Small intestine (tissue), 7 donors: Measurements from ENCODE around the gene PKNOX2. TPM values are rescaled to one million over a fixed set of nuclear protein-coding genes. Genes with fewer than 3 reads are reported as not detected.

Experiments used
- DNase-seq, 2 donors: peaks; one replicate each; pipeline versions ENCODE4 v3.0.0 to v3.0.0-alpha.2; 2013
- FAIRE-seq: peaks from 2 replicates; lab custom pipeline; 2012; peaks lifted over from hg19 to GRCh38; lab: Jason Lieb, UNC
- H3K27ac ChIP-seq, 3 donors: one replicate each; pipeline ENCODE4 v1.5.1; 2013; ENCODE audit warnings: low read length in 2 of 3, mild to moderate bottlenecking in 2 of 3, control low read depth in 1 of 3, inconsistent platforms in 1 of 3, low read depth in 1 of 3, moderate library complexity in 1 of 3
- H3K27me3 ChIP-seq, 3 donors: one replicate each; pipeline ENCODE4 v1.6.1; 2013; ENCODE audit warnings: low read length in 3 of 3, inconsistent platforms in 1 of 3; ENCODE audit not compliant: control insufficient read depth in 3 of 3, insufficient read depth in 3 of 3
- H3K36me3 ChIP-seq, 3 donors: one replicate each; pipeline ENCODE4 v1.6.1; 2013; ENCODE audit warnings: low read length in 3 of 3, inconsistent platforms in 1 of 3, low read depth in 1 of 3, mild to moderate bottlenecking in 1 of 3, moderate library complexity in 1 of 3; ENCODE audit not compliant: control insufficient read depth in 3 of 3, insufficient read depth in 2 of 3
- H3K4me1 ChIP-seq, 3 donors: one replicate each; pipeline ENCODE4 v1.6.1; 2013; ENCODE audit warnings: low read length in 2 of 3, inconsistent platforms in 1 of 3, low read depth in 1 of 3, mild to moderate bottlenecking in 1 of 3, moderate library complexity in 1 of 3; ENCODE audit not compliant: control insufficient read depth in 3 of 3, insufficient read depth in 2 of 3
- H3K4me3 ChIP-seq, 3 donors: one replicate each; pipeline ENCODE4 v1.5.1; 2013; ENCODE audit warnings: low read length in 3 of 3, control low read depth in 1 of 3, inconsistent platforms in 1 of 3, low read depth in 1 of 3, mild to moderate bottlenecking in 1 of 3, moderate library complexity in 1 of 3
- H3K9me3 ChIP-seq, 2 donors: one replicate each; pipeline ENCODE4 v1.6.1; 2013; ENCODE audit warnings: low read depth in 1 of 2, low read length in 1 of 2; ENCODE audit not compliant: control insufficient read depth in 2 of 2, insufficient read depth in 1 of 2
- WGBS, 3 donors: extraction: QIAGEN DNeasy Blood & Tissue Kit; methylation state at CpG; one replicate each; pipeline ENCODE4 v1.1.7; 2013; 5-methylcytosine and 5-hydroxymethylcytosine counted together
- polyA plus RNA-seq, 4 donors: library from polyadenylated mRNA; stranded (reverse) in 3 of 4; unstranded in 1 of 4; fragments of 200-250 nt in 3 of 4; fragments of 120-200 nt in 1 of 4; gene quantifications; one replicate each; pipeline versions ENCODE4 v1.2.1 to v1.2.3, GENCODE V29; 2013
- donor health status: healthy with polysubstance abuse.
- donor health status: control.
- donor health status: control.
- donor health status: Bipolar disorder and iron deficiency.
- donor health status: healthy.

Gene PKNOX2
- polyA plus RNA-seq, 4 donors, result 1.1 to 2.5 (median 1.2) TPM; not detected in 1

DNA sequence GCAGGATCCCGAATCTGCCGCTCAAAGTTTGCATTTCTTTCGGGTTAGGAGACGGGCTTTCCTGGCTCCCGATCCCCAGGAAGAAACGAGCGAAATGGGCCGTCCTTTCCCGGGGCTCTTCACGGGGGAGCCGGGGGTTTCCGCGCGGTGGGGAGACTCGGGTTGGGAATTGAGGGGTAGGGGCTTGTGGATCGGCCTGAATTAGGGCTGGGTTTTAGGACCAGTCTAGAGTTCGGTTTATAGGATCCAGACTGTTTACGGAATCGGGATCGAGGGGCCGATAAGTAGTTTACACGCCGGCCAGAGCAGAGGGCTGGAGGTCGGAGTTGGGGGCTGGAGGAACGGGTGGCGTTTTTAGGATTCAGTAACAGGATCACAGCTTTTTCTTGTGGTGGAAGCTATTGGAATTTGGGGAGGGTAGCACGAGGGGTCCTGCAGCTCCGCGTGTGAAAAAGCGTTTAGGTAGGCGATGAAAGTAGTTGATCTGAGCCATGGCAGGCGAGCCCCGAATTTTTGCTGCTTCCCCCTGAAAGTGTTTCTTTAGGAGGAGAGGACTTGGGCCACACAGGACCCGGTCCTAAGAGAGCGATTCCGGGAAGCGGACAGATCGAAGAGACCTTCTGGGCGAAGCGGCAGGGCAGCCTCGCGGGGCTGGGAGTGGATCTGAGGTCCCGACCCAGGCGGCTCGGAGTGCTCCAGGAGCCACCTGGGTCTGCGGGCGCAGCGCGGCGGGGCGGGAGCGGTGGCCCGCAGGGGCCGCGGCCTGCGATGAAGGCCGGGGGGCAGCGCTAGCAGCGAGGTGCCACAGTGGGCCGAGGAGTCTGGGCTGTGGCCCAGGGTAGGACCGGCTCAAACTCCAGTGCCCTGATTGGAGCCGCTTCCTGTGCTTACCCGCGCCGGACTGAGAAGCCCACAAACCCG is 1.6 kb downstream of the PKNOX2 start:
- Histone ChIP-seq H3K4me3 (peak overlapping the region; percentile 33 to 59 (median 50)), H3K27me3 (peaks cover 0 to 55% (median 14%) of the 10 kb centered on the region in 3 donors), H3K27ac (peak overlapping the region in 2 of 3 donors; percentile 43 to 87), H3K36me3 (no peaks in the 10 kb centered on the region), H3K9me3 (no peaks in the 10 kb centered on the region), H3K4me1 (peaks cover 0 to 27% (median 0%) of the 10 kb centered on the region in 3 donors)
- DNase-seq (peak in 1 of 2 donors; percentile 42), FAIRE-seq (no peak)
- WGBS, 3 donors, result 2 to 3% (median 3%) methylated on average over 65 to 66 of the region's 66 CpGs

DNA sequence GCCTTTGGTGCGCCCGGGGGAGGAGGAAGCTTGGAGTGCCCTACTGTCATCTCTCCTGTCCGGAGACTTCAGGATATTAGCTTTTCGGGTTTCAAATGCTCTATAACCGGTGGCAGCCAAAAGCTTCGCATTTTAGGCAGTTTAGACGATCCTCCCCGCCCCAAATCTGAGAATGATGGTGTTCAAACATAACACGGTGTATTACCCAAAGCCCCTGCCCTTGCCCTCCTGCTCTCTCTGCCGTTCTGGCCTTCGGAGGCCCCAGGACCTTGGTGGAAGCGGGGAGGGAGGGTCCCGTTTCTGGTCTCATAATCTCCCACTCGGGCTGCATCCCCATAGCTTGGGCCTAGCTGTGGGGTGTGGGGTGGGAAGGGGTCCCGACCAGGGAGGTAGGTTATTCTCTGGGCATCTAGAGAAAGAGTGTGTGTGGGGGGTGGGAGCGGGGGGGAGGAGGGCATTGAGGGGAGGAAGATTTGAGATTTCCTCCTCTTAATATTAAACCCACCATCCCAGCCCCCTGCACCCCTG is 2.3 kb downstream of the PKNOX2 start:
- peak overlapping the region in 2 of 3 donors; percentile 43 to 87 for H3K27ac ChIP-seq
- H3K36me3 ChIP-seq, result no peaks in the 10 kb centered on the region
- H3K27me3 ChIP-seq, result peaks cover 0 to 55% (median 14%) of the 10 kb centered on the region in 3 donors
- peaks cover 0 to 27% (median 0%) of the 10 kb centered on the region in 3 donors for H3K4me1 ChIP-seq
- DNase-seq (no peak), FAIRE-seq (no peak)
- H3K9me3 ChIP-seq, result no peaks in the 10 kb centered on the region
- WGBS, 3 donors, result 15 to 19% (median 16%) methylated on average over 16 of the region's 16 CpGs
- peak overlapping the region in 1 of 3 donors; percentile 50 for H3K4me3 ChIP-seq

DNA sequence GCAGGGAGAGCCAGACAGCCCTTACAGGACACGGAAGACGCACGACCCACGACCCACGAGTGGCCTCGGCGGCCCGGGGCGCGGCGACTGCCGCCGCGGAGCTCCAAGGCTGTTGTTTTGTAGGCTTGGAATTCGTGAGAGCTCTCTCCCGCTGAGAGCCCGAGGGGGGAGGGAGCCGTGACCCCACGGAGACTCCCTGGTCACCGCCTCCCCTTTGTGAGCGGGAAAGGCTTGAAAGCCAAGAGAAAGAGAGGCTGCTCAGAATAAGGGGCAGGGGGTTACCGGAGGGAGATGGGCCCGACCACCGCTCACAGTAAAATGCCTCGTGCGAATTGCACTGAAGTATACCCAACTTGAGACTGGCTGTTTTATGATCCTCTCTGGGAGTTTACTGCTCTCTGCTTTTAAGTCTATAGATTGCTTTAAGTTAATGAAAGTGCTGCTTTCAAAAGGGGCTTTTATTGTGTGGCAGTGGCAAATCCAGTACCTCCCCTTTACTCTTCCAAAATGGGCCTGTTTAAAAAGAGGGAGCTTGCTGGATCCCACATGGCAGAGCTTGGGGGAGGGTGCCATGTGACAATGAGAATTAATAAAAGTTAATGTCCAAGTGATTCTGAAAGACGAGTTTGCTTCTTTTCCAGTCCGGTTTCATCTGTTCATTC is 2.9 kb downstream of the PKNOX2 start:
- H3K4me3 ChIP-seq, result peak overlapping the region in 1 of 3 donors; percentile 50
- H3K4me1 ChIP-seq, result peaks cover 0 to 27% (median 0%) of the 10 kb centered on the region in 3 donors
- H3K36me3 ChIP-seq, result no peaks in the 10 kb centered on the region
- FAIRE-seq, result no peak
- peak in 1 of 2 donors; percentile 27 for DNase-seq
- no peaks in the 10 kb centered on the region for H3K9me3 ChIP-seq
- peaks cover 0 to 57% (median 14%) of the 10 kb centered on the region in 3 donors for H3K27me3 ChIP-seq
- 22 to 40% (median 39%) methylated on average over 28 of the region's 28 CpGs for WGBS, 3 donors
- peak overlapping the region in 2 of 3 donors; percentile 43 to 87 for H3K27ac ChIP-seq

DNA sequence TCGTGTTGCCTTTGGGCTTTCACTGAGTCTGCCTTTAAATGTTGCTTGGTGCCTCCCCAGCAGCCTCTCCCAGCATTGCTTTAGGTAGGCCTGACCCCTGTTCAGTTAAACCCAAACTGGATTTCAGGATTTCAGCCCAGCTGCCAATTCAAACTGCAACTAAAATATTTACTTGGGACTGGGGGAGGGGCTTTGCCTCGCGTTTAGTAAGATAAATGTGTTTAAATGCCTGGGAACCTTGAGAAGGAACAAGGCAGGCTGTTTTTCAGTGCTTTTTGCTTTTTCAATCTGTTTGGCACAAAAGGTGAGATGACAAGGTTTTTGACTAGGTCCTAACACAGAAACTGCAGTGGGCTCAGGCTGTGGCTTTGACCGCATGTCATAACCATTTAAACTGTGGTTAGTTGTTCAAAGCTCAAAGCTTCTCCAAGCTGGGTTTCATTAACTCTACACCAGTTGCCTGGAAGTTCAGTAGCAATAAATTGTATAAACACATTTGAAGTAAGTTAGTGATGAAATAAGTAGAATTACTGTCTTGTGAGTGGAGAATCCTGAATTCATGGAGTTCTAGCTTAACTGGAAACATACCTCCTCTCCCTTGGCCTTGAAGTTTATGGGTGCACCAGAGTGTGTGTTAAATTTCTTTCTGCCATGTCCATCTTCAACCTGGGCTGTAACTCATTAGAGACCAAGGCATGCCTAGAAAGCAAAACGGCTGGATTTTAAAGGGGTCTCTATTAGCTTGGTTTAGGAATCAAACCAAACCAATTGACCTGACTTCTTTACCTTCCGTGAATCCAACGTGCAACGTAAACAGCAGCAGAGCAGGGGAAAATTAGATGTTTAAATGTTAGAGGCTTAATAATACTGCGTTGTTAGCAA is 3.6 kb downstream of the PKNOX2 start:
- Histone ChIP-seq H3K9me3 (no peaks in the 10 kb centered on the region), H3K4me3 (no peak overlapping the region), H3K4me1 (peaks cover 0 to 27% (median 0%) of the 10 kb centered on the region in 3 donors), H3K36me3 (no peaks in the 10 kb centered on the region), H3K27ac (peak overlapping the region in 2 of 3 donors; percentile 43 to 87), H3K27me3 (peaks cover 0 to 59% (median 14%) of the 10 kb centered on the region in 3 donors)
- DNase-seq, result peak in 1 of 2 donors; percentile 11
- WGBS, 3 donors, result 60 to 69% (median 60%) methylated on average over 9 of the region's 9 CpGs
- no peak for FAIRE-seq

DNA sequence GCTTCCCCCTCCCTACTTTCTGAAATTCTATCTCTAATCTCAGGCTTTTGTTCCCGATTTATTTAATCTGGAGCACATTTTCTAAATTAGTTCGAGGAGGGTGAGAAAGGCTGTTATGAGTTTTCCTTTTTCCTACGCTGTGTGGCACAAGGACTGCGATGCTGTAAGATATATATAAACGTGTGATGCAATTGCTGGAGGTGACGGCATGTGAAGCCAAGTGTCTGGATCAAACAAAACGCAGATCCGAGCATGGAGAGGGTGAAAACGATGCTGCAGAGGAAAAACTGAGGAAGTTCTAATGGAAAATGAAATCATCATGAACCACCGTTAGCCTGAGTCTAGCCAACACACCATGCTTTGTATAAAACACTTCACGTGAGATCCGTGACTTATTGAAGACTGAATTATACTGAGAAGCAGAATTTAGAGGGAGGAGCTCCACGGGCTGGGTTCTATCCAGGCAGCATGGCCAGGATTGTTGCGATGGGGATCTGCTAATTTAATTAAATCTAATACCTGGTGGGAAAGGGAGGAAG is 4.4 kb downstream of the PKNOX2 start:
- 54 to 80% (median 64%) methylated on average over 14 of the region's 14 CpGs for WGBS, 3 donors
- Histone ChIP-seq H3K9me3 (no peaks in the 10 kb centered on the region), H3K36me3 (no peaks in the 10 kb centered on the region), H3K27ac (peak overlapping the region in 2 of 3 donors; percentile 4 to 69), H3K4me1 (peaks cover 0 to 20% (median 0%) of the 10 kb centered on the region in 3 donors), H3K4me3 (no peak overlapping the region), H3K27me3 (peaks cover 0 to 55% (median 12%) of the 10 kb centered on the region in 3 donors)
- DNase-seq (no peak), FAIRE-seq (no peak)

DNA sequence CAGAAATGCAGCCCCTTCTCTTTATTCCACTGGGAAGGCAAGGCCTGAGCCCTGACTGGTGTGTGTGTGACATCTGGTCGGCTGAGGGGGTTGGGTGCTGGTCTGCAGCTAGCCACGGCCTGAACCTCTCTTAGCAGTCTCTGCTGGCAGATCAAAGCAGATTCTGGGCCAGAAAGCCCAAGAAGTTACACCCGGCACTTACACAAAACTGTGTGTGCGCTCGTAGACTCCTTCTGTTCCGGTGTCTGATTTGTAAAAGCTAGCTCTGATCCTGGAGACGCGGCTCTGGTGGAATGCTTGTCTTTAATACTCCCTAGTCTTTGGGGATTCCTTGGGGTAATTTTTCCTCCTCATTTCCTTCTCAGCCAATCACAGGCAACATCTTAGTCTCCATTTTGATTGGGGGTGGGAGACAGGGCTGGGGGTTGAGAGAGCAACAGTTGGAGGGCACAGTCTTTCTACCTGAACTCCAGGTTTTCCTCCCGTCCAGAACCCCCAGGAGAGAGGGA is 5.5 kb downstream of the PKNOX2 start:
- peaks cover 0 to 60% (median 12%) of the 10 kb centered on the region in 3 donors for H3K27me3 ChIP-seq
- DNase-seq, result no peak

DNA sequence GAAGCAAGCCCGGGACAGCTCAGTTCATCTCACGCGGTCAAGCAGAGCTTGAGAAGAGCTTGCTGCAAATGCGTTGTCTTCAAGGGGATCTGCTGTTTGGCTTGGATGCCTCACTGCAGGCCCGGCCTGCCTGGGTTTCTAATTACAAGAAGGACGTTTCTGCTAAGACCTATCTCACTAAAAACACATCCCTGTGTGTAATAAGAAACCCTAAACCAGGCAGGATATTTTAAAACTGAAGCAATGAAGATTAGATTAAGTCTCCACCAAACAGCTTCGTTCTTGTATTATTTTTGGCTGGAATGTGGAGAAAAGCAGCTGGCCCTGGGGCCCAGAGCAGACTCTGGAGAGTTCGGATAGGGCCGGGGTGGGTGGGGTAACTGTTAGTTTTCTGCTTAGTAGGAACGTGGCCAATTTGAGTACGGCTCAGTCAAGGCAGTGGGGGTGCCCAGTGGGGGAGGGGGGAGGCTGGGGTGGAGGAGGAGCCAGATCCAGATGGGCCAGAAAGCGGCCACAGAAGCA is 6.0 kb downstream of the PKNOX2 start:
- Histone ChIP-seq H3K27me3 (peaks cover 0 to 56% (median 12%) of the 10 kb centered on the region in 3 donors), H3K4me1 (peaks cover 0 to 17% (median 0%) of the 10 kb centered on the region in 3 donors), H3K36me3 (no peaks in the 10 kb centered on the region), H3K4me3 (no peak overlapping the region), H3K9me3 (no peaks in the 10 kb centered on the region), H3K27ac (peak overlapping the region in 2 of 3 donors; percentile 69 to 79)
- DNase-seq, result peak in 1 of 2 donors; percentile 11
- no peak for FAIRE-seq
- 53 to 69% (median 58%) methylated on average over 12 of the region's 12 CpGs for WGBS, 3 donors

More for the DNA sequence above, 5.5 kb downstream of the PKNOX2 start:
- H3K27ac ChIP-seq, result peak overlapping the region in 2 of 3 donors; percentile 69 to 79
- no peak overlapping the region for H3K4me3 ChIP-seq
- no peak for FAIRE-seq
- no peaks in the 10 kb centered on the region for H3K9me3 ChIP-seq
- no peaks in the 10 kb centered on the region for H3K36me3 ChIP-seq
- H3K4me1 ChIP-seq, result peaks cover 0 to 20% (median 0%) of the 10 kb centered on the region in 3 donors
- WGBS, 3 donors, result 66 to 90% (median 76%) methylated on average over 9 of the region's 9 CpGs
